HL-60/S4 treated with phorbol 12-myristate 13-acetate at 8.2 ng/mL for 4 days and 3 days (cell line): ENCODE results near the gene STRN3.
"Not testable (repeated sequence)": the region's sequence is repeated elsewhere in the genome, so short reads cannot be mapped to it uniquely, and the experiment has no call there.

Source experiments
- in situ Hi-C: fragments of 300-500 bp; cut with MboI; formaldehyde crosslinking; loops from 2 replicates; pipeline ENCODE4 v1.15.0; 2022; ENCODE audit warnings: low sequenced_read_pairs

The STRN3 gene

DNA sequence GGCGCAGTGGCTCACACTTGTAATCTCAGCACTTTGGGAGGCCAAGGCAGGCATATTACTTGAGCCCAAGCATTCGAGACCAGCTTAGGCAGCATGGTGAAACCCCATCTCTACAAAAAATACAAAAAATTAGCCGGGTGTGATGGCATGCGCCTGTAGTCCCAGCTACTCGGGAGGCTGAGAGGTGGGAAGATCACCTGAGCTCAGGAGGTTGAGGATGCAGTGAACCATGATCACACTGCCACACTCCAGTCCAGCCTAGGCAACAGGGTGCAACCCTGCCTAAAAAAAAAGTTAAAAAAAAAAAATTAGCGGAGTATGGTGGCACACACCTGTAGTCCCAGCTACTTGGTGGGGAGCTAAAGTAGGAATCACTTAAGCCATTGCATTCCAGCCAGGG is 22.2 kb downstream of the STRN3 start:
- in situ Hi-C loops = not testable (repeated sequence)

DNA sequence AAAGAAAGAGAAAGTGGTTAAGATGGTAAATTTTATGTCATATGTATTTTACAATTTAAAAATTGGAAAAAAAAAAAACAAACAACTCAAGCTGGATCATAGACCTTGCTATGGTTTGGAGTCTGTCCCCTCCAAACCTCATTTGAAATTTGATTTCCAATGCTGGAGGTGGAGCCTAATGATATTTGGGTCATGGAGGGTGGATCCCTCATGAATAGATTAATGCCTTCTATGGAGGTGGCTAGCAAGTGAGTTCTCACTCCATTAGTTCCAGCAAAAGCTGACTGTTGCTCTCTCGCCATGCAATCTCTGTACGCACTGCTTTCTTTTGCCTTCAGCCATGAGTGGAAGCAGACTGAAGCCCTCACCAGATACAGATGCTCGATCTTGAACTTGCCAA is 22.9 kb downstream of the STRN3 start:
- in situ Hi-C loops = no loop called here

DNA sequence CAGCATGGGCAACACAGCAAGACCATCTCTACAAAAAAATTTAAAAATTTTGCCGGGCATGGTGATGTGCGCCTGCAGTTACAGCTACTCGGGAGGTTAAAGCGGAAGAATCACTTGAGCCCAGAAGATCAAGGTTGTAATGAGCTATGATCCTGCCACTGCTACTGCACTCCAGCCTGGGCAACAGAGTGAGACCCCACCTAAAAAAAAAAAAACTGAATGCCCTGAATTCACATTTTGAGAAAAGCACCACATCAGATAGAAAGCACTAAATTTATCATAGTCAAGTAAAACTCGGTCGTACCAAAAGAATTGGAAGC is 24.9 kb downstream of the STRN3 start:
- in situ Hi-C loops = no loop called here

DNA sequence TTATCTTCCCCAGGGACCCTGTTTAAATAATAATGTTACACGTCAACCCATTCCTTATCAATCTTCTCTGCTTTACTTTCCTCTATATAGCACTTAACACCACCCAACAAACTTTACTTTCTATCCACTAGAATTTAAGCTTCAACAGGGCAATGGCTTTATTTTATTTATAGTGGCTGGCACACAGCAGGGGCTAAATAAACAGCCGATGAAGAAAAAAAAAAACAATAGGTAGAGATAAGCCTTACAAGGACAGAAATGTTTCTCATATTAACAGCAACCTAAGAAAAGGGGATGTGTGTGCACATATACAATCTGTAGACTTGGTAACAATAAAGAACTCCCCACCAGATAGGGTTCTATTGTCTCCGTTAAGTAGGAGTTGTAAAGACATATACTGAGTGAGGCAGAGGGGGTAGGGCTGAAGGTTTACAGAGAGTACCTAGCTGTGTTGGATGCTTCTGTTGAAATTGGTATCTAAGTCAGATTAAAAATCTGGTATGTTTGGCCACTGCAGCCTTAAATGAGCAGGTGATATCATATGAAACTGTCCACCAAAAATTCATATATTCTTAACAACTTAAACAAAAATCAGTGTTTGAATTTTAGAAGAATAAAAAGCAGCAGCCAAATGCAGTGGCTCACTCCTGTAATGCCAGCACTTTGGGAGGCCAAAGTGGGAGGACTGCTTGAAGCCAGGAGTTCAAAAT is 25.4 kb downstream of the STRN3 start:
- in situ Hi-C loops = no loop called here

DNA sequence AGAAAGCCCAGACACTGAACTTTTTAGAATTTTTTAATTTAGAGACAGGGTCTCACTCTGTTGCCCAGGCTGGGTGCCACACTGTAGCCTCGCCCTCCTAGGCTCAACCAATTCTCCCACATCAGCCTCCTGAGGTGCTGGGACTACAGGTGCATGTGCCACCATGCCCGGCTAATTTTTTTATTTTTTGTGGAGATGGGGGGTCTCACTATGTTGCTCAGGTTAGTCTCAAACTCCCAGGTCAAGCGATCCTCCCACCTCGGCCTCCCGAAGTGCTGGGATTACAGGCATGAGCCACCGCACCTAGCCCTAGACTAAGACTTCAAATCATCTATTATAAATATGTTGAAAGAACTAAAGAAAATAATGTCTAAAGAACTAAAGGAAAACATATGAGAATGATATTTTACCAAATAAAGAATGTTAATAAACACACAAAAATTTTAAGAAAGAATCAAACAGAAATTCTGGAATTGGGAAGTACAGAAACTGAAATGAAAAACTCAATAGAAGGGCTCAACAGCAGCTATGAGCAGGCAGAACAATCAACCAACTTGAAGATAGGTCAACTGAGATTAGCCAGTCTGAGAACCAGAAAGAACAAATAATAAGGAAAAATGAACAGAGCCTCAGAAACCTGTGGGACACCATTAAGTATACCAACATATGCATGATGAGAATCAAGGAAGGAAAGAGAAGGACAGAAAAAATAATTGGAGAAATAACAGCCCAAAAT is 27.0 kb downstream of the STRN3 start:
- in situ Hi-C loops = loop anchor here (25.0 kb wide), 1 partner anchor 88 kb away; no protein-coding TSS in a partner anchor

DNA sequence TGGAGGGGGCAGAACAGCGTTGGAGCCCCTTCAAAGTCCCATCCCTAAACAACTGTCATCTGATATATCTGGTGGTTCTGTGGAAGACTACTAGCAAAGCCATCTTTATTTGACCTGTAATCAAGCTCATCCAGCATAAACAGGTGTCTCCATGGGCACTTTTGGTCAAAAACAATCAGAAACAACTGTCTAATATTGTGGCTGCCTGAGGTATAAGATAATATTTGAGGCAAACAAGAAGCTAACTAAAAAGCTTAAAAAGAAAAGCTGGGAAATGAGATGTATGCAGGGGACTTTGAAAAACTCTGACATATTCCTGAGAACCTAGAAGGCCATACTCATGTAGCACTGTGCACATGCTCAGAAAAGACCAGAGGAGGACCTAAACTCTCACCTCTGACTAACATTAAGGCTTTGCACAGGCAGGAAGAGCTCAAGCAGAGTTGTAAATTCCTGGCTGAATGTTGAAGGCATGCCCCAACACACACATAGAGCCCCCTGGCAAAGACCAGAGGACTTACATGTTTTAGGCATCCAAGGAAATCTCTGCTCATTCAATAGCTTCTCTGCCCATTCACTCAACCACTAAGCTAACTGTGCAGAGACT is 28.0 kb downstream of the STRN3 start:
- in situ Hi-C loops = loop anchor here (25.0 kb wide), 1 partner anchor 89 kb away; no protein-coding TSS in a partner anchor

DNA sequence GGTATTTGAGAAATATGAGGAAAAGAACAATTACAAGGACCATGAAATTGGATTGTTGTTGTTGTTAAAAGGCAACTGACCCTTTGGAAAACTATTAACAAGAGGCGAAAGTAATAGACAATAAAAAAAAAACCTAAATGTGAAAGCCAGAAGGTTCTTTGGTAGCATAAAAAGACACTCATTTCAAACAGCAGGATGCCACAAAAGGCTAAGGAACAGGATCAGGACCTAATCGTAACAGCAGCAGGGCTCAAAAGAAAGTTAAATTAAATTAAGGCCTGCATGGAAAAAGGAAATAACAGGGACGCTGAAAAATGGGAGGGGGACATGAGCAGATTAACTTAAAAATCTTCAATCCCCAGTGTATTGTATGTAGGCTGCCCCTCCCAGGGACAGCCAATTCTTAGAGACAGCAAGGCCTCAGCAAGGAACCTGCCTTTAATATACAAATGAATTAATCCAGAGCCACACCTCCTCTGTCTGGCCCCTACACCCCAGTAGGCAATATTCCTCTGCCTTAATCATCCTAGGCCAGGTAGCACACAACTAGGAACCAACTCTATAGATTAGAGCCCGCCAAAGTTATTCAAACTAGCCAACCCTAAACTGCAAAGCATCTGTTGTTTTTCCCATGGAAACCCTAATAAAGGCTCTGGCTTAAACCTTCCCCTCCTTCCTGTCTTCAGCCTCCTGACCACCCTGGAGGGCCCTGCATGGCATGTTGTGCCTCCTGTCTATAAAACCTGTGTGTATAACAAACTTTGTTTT is 29.1 kb downstream of the STRN3 start:
- in situ Hi-C loops = loop anchor here (25.0 kb wide), 1 partner anchor 90 kb away; no protein-coding TSS in a partner anchor

DNA sequence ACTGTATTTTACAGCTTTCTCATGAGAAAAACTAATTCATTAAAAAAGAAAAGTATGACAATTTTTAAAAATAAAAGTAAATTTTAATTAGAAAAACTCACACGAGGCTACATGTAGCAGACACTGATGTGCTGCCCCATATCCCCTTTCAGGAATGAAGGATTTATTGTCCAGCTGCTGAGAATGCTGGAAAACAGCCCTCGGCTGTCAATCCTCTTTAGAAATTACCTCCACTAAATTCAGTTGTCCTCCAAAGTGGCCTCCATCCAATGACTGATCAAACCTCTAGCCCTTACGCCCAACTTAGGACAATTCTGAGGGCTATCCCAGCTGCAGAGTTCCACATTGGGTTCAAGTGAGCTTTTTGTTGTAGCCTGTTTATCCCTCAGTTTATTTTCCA is 30.5 kb downstream of the STRN3 start:
- in situ Hi-C loops = loop anchor here (25.0 kb wide), 1 partner anchor 92 kb away; no protein-coding TSS in a partner anchor

DNA sequence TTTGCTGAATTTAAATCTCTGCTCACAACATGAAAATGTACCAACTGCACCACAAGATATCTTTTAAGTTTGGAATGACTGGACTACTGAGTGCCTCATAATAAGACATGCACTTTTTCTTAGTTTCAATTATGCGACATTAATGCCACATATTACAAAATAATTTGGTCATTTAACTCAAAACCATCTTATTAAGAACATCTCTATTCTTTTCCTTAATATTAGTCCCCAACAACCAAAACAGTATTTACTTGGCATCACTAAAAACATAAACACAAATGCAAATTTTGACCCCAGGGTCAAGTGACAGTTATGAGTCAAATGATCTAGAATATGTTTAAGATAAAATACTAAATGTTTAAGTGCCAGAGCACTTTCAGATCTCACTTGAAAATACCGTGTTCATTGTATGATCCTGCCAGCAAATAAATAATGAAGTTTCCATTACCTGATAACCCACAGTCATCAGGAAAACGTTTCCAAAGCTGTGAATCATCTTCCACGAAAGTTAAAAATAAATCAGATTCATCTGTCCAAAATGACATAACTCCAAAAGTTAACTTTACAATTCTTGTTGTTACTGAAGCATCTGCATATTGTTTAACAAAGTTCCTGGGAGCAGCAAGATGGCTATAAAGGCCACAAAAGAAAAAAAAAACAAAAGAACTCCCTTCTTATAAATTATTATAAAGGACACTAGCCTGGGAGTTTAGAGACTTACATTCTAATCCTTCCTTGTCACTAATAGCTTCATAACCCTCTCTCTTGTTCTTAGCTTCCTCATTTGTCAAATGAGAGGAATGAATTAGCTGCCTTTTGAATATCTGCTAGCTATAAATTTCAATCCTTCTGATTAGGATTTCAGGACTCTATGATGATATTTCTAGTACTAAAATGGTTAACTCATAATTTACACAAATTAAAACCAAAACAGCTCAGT is 31.2 kb downstream of the STRN3 start:
- in situ Hi-C loops = loop anchor here (25.0 kb wide), 1 partner anchor 92 kb away; no protein-coding TSS in a partner anchor

DNA sequence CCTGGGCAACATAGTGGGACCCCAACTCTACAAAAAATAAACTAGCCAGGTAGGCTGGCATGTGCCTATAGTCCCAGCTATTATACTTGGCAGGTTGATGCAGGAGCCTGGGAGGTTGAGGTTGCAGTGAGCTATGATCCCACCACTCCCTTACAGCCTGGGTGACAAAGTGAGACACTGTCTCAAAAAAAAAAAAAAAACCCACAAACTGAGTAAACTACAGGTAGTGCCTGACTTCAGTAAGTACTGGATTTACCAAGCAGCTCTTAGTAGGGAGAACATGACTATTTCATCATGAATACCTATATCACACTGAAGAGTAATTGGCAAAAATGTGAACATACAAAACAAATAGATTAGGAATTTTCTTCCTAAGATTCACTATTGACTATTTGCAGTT is 33.1 kb downstream of the STRN3 start:
- in situ Hi-C loops = loop anchor here (25.0 kb wide), 1 partner anchor 94 kb away; no protein-coding TSS in a partner anchor

DNA sequence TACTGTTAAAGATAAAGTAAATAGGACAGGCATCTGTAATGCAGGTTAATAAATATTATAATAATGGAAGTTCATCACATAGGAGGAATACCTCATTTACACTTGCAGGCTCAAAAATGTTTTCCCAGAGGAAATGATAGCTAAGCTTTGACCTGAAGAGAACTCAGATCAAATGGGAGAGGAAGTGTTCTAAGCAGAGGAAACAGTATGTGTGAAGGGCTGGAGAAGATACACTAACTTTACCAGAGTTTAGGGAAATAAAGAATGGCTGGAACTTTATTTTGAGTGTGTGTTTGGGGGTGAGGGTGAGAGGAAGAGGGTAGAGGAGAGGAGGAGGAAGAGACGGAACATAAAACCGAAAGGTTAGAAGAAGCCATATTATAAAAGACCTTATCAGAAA is 34.8 kb downstream of the STRN3 start:
- in situ Hi-C loops = loop anchor here (25.0 kb wide), 1 partner anchor 96 kb away; no protein-coding TSS in a partner anchor

DNA sequence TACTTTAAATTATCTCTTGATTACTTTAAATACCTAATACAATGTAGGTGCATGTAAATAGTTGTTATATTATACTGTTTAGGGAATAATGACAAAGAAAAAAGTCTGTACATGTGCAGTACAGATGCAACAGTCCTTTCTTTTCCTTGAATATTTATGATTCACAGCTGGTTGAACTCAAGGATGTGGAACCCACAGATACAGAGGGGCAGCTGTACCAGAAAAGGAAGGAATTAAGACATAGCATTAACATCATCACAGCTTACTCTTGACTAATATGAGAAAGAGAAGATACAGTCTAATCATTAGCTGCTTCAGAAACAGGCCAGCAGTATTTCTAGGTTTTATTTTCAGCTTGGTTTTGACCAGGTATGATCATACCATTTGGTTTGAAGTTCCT is 35.4 kb downstream of the STRN3 start:
- in situ Hi-C loops = loop anchor here (25.0 kb wide), 1 partner anchor 97 kb away; no protein-coding TSS in a partner anchor

DNA sequence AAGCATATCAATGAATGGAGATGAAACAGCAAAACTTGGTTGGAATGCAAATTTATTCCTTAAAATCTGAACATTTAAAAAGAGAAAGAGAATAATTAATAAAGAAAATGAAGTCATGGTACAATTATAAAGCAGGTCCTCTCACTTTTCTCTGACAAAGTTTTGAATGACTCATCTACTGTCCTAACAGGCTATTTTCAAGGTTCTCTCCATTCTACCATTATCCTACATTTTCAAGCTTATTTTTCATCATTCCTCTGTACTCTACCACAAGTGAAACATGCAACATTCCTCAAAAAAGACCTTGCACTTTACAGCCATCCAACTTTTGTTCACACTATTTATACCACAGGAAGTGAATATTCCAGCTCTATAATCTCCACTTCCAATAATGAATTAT is 37.7 kb downstream of the STRN3 start:
- in situ Hi-C loops = loop anchor here (25.0 kb wide), 1 partner anchor 99 kb away; no protein-coding TSS in a partner anchor

DNA sequence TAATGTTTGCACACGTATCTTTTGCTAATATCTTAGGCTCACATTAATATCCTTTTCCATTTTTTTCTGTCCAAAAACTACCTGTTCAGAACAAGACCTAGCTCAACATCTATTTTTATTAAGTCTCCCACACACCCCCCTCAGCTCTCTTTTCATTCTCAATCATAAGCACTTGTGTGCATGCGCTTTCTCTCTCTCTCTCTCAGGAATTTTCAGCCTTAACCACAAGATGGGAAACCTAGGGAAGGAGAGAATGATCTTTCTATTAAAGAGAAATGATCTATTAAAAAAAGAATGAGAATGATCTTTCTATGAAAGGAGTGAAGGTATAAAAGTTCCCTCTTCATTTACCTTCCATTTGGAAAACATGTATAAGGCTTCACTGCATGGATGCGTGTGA is 40.4 kb downstream of the STRN3 start:
- in situ Hi-C loops = loop anchor here (25.0 kb wide), 1 partner anchor 102 kb away; no protein-coding TSS in a partner anchor

DNA sequence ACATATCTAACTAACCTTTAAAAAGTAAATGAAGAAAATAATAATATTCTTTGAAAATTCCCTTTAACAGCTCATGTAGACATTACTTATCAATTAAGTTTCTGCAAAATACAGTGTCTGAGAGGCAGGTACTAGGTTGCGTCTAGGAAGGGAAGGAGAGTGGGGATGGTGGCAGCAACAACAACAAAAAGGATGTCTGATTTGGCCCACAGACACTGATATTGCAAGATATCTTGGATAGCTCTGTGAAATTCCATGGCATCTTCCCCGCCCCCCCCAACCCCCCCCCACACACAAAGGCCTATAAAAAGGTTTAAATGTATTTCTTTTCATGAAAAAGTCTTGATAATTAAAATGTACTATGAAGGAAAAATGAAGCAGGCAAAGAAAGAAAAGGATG is 42.3 kb downstream of the STRN3 start:
- in situ Hi-C loops = loop anchor here (25.0 kb wide), 1 partner anchor 103 kb away; no protein-coding TSS in a partner anchor

DNA sequence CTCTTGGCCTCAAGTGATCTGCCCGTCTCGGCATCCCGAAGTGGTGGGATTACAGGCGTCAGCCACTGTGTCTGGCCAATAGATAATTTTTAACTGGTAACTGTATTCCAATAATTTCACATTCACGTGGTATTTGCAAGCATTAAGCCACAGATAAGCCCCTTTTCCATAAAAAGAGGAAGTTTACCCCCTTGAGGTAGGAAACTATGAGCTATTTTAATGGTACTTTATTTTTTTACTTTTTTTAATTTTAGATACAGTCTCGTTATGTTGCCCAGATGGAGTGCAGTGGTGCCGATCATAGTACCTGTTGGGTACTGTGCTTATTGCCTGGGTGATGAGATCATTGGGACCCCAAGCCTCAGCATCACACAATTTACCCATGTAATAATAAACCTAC is 43.6 kb downstream of the STRN3 start:
- in situ Hi-C loops = loop anchor here (25.0 kb wide), 1 partner anchor 105 kb away; no protein-coding TSS in a partner anchor

DNA sequence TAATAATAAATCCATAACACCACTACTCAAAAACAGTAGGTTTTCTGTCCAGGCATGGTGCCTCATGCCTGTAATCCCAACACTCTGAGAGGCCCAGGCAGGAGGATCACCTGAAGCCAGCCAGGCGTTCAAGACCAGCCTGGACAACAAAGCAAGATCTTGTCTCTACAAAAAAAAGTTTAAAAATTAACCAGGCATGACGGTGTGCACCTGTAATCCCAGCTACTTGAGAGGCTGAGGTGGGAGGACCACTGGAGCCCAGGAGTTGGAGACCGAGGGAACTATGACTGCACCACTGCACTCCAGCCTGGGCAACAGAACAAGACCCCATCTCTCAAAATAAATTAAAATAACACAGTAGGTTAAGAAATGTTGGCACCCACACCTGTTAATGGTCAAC is 45.2 kb downstream of the STRN3 start:
- in situ Hi-C loops = loop anchor here (25.0 kb wide), 1 partner anchor 106 kb away; no protein-coding TSS in a partner anchor

DNA sequence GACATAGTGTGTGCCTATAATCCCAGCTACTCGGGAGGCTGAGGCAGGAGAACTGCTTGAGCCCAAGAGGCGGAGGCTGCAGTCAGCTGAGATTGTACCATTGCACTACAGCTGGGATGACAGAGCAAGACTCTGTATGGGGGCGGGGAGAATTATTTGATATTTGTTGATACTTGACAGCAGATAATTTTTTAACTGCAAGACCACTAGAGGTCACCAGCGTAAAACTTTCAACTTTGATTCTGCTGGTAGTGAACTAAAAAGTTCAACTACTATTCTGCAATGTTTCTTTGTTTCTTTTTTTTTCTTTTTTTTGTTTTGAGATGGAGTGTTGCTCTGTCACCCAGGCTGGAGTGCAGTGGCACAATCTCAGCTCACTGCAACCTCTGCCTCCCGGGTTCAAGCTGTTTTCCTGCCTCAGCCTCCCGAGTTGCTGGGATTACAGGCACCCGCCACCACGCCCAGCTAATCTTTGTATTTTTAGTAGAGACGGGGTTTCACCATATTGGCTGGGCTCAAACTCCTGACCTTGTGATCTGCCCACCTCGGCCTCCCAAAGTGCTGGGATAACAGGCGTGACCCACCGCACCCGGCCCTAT is 46.0 kb downstream of the STRN3 start:
- in situ Hi-C loops = loop anchor here (25.0 kb wide), 1 partner anchor 107 kb away; no protein-coding TSS in a partner anchor

DNA sequence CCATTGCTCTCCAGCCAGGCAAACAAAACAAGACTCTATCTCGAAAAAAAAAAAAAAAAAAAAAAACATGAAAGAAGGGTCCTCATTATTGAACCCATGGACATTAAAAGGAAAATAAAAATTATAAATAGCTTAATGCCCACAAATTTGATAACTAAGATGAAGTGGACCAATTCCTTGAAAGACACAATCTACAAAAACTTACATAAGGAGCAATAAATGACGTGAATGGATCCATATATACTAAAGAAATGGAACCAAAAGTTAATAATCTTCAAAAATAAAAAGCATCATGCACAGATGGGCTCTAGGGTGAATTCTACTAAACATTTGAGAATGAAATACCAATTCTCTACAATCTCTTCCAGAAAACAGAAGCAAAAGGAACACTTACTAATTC is 48.4 kb downstream of the STRN3 start:
- in situ Hi-C loops = loop anchor here (25.0 kb wide), 1 partner anchor 110 kb away; no protein-coding TSS in a partner anchor
